Posterior cingulate gyrus (tissue), 11 donors: ENCODE measurements around the gene ABCC5.
"Not testable (repeated sequence)": the region's sequence is repeated elsewhere in the genome, so short reads cannot be mapped to it uniquely, and the experiment has no call there.

ENCODE experiments used
- DNase-seq, 10 donors: peaks; one replicate each; pipeline versions ENCODE4 v3.0.0 to v3.0.0-alpha.2; 2020 to 2021; ENCODE audit warnings: mixed read lengths in 3 of 10
- intact Hi-C: fragments of 100-400 bp; cut with DNase I; formaldehyde crosslinking; loops from one replicate; pipeline ENCODE4 v1.15.1; 2023

Gene ABCC5

GRCh38 chr3:184017672-184018423 is at the start of gene ABCC5:
Gene ABCC5 (minus strand): TSS chr3:184017884. CDS start chr3:184014392, 3,492 bp downstream.
- intact Hi-C loops, result loop anchor here (2.0 to 5.0 kb wide), 3 partner anchors 119 to 139 kb away; partner anchors contain the start of genes DVL3 and EIF2B5
- DNase-seq, result peak; percentile 92 to 99 (median 95)

GRCh38 chr3:184066211-184066610 is 48.5 kb upstream of the ABCC5 start:
- intact Hi-C loops, result no loop called here
- DNase-seq, result no peak

GRCh38 chr3:184062637-184063036 is 45.0 kb upstream of the ABCC5 start:
- intact Hi-C loops, result no loop called here
- DNase-seq, result no peak

GRCh38 chr3:184059424-184059823 is 41.7 kb upstream of the ABCC5 start:
- no peak for DNase-seq
- intact Hi-C loops, result no loop called here

GRCh38 chr3:184058029-184058428 is 40.3 kb upstream of the ABCC5 start:
- intact Hi-C loops, result no loop called here
- DNase-seq, result no peak

GRCh38 chr3:184052767-184053166 is 35.1 kb upstream of the ABCC5 start, which contains the start of gene HTR3C:
Gene HTR3C (plus strand): TSS chr3:184053047. CDS start chr3:184053081, 34 bp downstream.
- intact Hi-C loops, result no loop called here

GRCh38 chr3:184050217-184050847 is 32.6 kb upstream of the ABCC5 start:
- intact Hi-C loops, result no loop called here
- no peak for DNase-seq

More at GRCh38 chr3:184052767-184053166, 35.1 kb upstream of the ABCC5 start, which contains the start of gene HTR3C:
- DNase-seq, result no peak

- intact Hi-C loops, result no loop called here
- DNase-seq, result no peak
Measured at GRCh38 chr3:184045995-184046394, 28.3 kb upstream of the ABCC5 start.

GRCh38 chr3:184042617-184043016 is 24.9 kb upstream of the ABCC5 start:
- intact Hi-C loops, result no loop called here

GRCh38 chr3:184040010-184040409 is 22.3 kb upstream of the ABCC5 start:
- intact Hi-C loops, result no loop called here
- no peak for DNase-seq

More at GRCh38 chr3:184042617-184043016, 24.9 kb upstream of the ABCC5 start:
- no peak for DNase-seq

- intact Hi-C loops, result no loop called here
- no peak for DNase-seq
Measured at GRCh38 chr3:184039414-184039813, 21.7 kb upstream of the ABCC5 start.

- intact Hi-C loops, DNase-seq: not testable (repeated sequence)
Measured at GRCh38 chr3:184038307-184038706, 20.6 kb upstream of the ABCC5 start.

GRCh38 chr3:184037816-184038215 is 20.1 kb upstream of the ABCC5 start:
- no peak for DNase-seq
- intact Hi-C loops, result no loop called here

GRCh38 chr3:184031187-184031792 is 13.6 kb upstream of the ABCC5 start, which contains the start of gene HTR3D:
Gene HTR3D (plus strand): TSS chr3:184031742. CDS start chr3:184031742, 0 bp downstream.
- intact Hi-C loops, result no loop called here
- DNase-seq, result no peak

GRCh38 chr3:184030536-184030935 is 12.9 kb upstream of the ABCC5 start:
- DNase-seq, result no peak
- intact Hi-C loops, result no loop called here

GRCh38 chr3:184029443-184029842 is 11.8 kb upstream of the ABCC5 start:
- intact Hi-C loops, result no loop called here
- DNase-seq, result no peak

GRCh38 chr3:184028275-184028890 is 10.7 kb upstream of the ABCC5 start:
- DNase-seq, intact Hi-C loops: not testable (repeated sequence)

- DNase-seq, intact Hi-C loops: not testable (repeated sequence)
Measured at GRCh38 chr3:184025256-184025655, 7.6 kb upstream of the ABCC5 start.

- no peak for DNase-seq
- intact Hi-C loops, result no loop called here
Measured at GRCh38 chr3:184022323-184022722, 4.6 kb upstream of the ABCC5 start.

GRCh38 chr3:184018424-184018973 is 815 bp upstream of the ABCC5 start:
- no peak for DNase-seq
- intact Hi-C loops, result loop anchor here (5.0 kb wide), 2 partner anchors 119 to 139 kb away; partner anchors contain the start of genes DVL3 and EIF2B5
